Measurements from ENCODE around the gene GOLGA6L1. TPM values are rescaled to one million over a fixed set of nuclear protein-coding genes. Genes with fewer than 3 reads are reported as not detected.
"Not testable (repeated sequence)": the region's sequence is repeated elsewhere in the genome, so short reads cannot be mapped to it uniquely, and the experiment has no call there.

GOLGA6L1 gene
- total RNA-seq, 1 donor from 2014 or later: not detected

DNA sequence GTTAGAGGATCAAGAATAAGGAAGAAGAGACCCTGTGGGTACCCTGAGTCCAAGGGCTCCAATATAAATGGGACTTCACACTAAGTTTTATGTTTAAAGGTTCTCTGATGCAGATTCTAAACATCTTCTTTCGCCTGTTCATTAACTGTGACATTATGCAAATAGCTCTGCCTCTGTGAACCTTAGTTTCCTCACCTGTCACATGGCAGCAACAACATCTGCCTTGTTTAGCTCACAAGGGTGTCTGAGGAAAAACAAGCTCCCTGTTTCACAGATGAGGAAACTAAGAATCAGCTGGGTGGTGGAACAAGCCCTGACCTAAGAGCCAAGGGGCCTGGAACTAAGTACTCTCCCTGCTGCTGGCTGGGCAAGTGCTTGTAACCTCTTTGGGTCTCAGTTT is 40.8 kb downstream of the GOLGA6L1 start:
- TF ChIP-seq, protein P1, sequence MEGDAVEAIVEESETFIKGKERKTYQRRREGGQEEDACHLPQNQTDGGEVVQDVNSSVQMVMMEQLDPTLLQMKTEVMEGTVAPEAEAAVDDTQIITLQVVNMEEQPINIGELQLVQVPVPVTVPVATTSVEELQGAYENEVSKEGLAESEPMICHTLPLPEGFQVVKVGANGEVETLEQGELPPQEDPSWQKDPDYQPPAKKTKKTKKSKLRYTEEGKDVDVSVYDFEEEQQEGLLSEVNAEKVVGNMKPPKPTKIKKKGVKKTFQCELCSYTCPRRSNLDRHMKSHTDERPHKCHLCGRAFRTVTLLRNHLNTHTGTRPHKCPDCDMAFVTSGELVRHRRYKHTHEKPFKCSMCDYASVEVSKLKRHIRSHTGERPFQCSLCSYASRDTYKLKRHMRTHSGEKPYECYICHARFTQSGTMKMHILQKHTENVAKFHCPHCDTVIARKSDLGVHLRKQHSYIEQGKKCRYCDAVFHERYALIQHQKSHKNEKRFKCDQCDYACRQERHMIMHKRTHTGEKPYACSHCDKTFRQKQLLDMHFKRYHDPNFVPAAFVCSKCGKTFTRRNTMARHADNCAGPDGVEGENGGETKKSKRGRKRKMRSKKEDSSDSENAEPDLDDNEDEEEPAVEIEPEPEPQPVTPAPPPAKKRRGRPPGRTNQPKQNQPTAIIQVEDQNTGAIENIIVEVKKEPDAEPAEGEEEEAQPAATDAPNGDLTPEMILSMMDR (IDR thresholded peaks at IDR 0.05; ENCODE audit: unreplicated experiment): no peak
- DNase-seq (ENCODE audit: low spot score, unreplicated experiment): no peak
- H3K27ac Mint-ChIP-seq: no peak overlapping the region
- H3K4me1 Mint-ChIP-seq (ENCODE audit: low read depth): no peaks in the 10 kb centered on the region
- H3K27me3 Mint-ChIP-seq: no peaks in the 10 kb centered on the region
- H3K36me3 Mint-ChIP-seq (ENCODE audit: insufficient read depth): no peaks in the 10 kb centered on the region
- no peak overlapping the region for H3K4me3 Mint-ChIP-seq (ENCODE audit: low read depth)
- peaks cover 4% of the 10 kb centered on the region for H3K9me3 Mint-ChIP-seq (ENCODE audit: low read depth)

DNA sequence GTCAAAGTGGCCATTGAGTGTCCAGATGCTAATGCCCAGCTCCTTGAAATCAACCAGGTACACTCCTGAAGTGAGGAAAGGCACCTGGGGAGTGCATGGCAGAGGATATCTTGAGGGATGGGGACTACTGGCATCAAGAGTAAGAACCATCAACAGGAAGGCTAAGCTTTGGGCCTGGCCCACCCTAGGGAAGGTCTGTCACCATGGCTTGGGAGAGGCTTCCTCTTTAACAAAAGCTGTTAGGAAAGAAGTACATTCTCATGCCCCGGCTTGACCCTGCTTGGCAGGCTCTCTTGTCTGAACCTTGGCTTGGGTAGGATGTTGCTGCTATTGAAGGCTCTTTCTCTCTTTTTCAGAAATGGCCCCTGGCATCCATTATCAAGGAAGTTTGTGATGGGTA is 53.5 kb downstream of the GOLGA6L1 start:
- no peak overlapping the region for H3K4me3 Mint-ChIP-seq (ENCODE audit: low read depth)
- TF ChIP-seq, protein P1 (IDR thresholded peaks at IDR 0.05; ENCODE audit: unreplicated experiment): no peak
- H3K36me3 Mint-ChIP-seq (ENCODE audit: insufficient read depth): no peaks in the 10 kb centered on the region
- DNase-seq (ENCODE audit: low spot score, unreplicated experiment): no peak
- H3K27ac Mint-ChIP-seq: no peak overlapping the region
- H3K9me3 Mint-ChIP-seq (ENCODE audit: low read depth): peaks cover 19% of the 10 kb centered on the region
- peaks cover 5% of the 10 kb centered on the region for H3K4me1 Mint-ChIP-seq (ENCODE audit: low read depth)
- no peaks in the 10 kb centered on the region for H3K27me3 Mint-ChIP-seq

DNA sequence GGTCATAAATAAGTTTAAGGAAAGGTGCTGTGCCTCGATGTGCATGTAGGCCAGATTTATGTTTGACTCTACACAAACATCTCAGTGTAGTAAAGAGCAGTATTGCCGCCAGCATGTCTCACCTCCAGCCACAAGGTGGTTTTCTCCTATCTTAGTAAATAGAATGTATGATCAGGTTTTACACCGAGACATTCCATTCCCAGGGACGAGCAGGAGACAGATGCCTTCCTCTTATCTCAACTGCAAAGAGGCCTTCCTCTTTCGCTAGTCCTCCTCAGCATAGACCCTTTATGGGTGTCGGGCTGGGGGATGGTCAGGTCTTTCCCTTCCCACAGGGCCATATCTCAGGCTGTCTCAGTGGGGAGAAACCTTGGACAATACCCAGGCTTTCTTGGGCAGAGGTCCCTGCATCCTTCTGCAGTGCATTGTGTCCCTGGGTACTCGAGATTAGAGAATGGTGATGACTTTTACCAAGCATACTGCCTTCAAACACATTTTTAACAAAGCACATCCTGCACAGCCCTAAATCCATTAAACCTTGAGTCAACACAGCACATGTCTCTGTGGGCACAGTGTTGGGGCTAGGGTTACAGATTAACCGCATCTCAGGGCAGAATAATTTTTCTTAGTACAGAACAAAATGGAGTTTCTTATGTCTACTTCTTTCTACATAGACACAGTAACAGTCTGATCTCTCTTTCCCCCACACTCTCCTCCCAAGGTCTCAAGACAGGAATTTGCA is 54.5 kb downstream of the GOLGA6L1 start:
- H3K4me1 Mint-ChIP-seq (ENCODE audit: low read depth); H3K36me3 Mint-ChIP-seq (ENCODE audit: insufficient read depth): not testable (repeated sequence)

DNA sequence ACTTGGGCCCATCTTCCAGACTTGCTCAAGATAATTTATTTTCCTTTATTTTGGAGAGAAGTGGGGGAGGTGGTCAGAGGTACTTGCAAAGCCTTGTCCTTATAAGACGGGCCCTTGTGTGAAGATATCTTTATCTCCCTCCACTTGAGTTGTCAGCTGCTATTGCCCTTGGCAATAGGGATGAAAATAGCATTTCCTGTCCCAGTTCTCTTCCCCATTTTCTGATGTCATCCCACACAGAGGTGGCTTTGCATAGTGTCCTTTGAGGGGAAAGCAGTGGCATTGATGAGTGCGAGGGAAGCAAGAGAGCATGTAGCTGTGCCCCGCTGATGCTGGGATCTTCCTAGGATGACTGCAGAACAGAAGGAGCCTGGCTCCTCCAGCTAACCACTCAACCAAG is 55.4 kb downstream of the GOLGA6L1 start:
- Mint-ChIP-seq H3K36me3 (ENCODE audit: insufficient read depth) (no peaks in the 10 kb centered on the region), H3K9me3 (ENCODE audit: low read depth) (peaks cover 14% of the 10 kb centered on the region), H3K27ac (no peak overlapping the region), H3K4me1 (ENCODE audit: low read depth) (peaks cover 5% of the 10 kb centered on the region), H3K27me3 (no peaks in the 10 kb centered on the region), H3K4me3 (ENCODE audit: low read depth) (no peak overlapping the region)
- DNase-seq (ENCODE audit: low spot score, unreplicated experiment): no peak
- TF ChIP-seq, protein P1 (IDR thresholded peaks at IDR 0.05; ENCODE audit: unreplicated experiment): no peak

More for the DNA sequence above, 54.5 kb downstream of the GOLGA6L1 start:
- not testable (repeated sequence) for H3K4me3 Mint-ChIP-seq (ENCODE audit: low read depth); H3K27ac Mint-ChIP-seq; H3K27me3 Mint-ChIP-seq; DNase-seq (ENCODE audit: low spot score, unreplicated experiment)
- peaks cover 19% of the 10 kb centered on the region for H3K9me3 Mint-ChIP-seq (ENCODE audit: low read depth)

DNA sequence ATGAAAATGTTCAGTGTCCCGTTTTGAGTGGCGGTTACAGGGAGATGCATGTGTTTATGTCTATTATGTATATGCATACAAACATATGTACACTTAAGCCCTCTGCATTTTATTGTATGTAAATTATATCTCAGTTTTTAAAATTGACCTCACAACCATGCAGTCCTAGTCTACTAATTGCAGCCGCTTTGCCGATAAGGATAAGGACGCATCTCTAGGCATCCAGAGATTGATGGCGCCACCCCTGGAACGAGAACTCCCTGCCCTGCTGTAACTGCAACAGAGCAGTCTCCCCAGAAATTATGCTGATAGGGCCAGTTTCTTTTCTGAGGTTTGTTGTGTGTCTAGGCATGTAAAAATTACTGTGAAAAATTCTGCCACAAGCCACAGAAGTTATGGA is 56.9 kb downstream of the GOLGA6L1 start:
- Mint-ChIP-seq H3K9me3 (ENCODE audit: low read depth) (peaks cover 4% of the 10 kb centered on the region), H3K27me3 (no peaks in the 10 kb centered on the region), H3K4me3 (ENCODE audit: low read depth) (no peak overlapping the region), H3K36me3 (ENCODE audit: insufficient read depth) (no peaks in the 10 kb centered on the region), H3K27ac (no peak overlapping the region), H3K4me1 (ENCODE audit: low read depth) (peaks cover 5% of the 10 kb centered on the region)
- TF ChIP-seq, protein P1 (IDR thresholded peaks at IDR 0.05; ENCODE audit: unreplicated experiment): no peak
- DNase-seq (ENCODE audit: low spot score, unreplicated experiment): no peak

Other genes with a start within 250 kb of the GOLGA6L1 start
- gene CYFIP1, start 156.5 kb downstream of the GOLGA6L1 start, total RNA-seq: 169 and 175 TPM in 2 replicates
- gene TUBGCP5, start 97.3 kb downstream of the GOLGA6L1 start, total RNA-seq: 22.5 and 24.3 TPM in 2 replicates
- gene GOLGA6L26, start 197.4 kb upstream of the GOLGA6L1 start, total RNA-seq: not detected in 2 replicates
- 0.81 and 0.84 TPM in 2 replicates for gene GOLGA8S, start 217.9 kb upstream of the GOLGA6L1 start, total RNA-seq